ENCODE data around the gene SH3RF3.

Gene SH3RF3

GRCh38 chr2:109472331-109472959 lies 343.4 kb downstream of the SH3RF3 start:
- Histone ChIP-seq H3K9me3 (ENCODE audit: insufficient read depth, low read depth, low read length) (no peaks in the 10 kb centered on the region), H2AK5ac (ENCODE audit: low read length) (peak overlapping the region; percentile 55), H3K4me1 (ENCODE audit: control insufficient read depth in 1 of 2, insufficient read depth in 2 of 2, low read length in 2 of 2) (peaks cover 42 to 49% of the 10 kb centered on the region in 2 experiments), H3K36me3 (ENCODE audit: control insufficient read depth in 1 of 2, insufficient read depth in 2 of 2, low read length in 2 of 2) (no peaks in the 10 kb centered on the region), H3K27me3 (ENCODE audit: insufficient read depth, low read length) (no peaks in the 10 kb centered on the region), H4K12ac (ENCODE audit: low read depth, low read length) (no peak overlapping the region), H3K27ac (ENCODE audit: low read depth, low read length) (peak overlapping the region; percentile 94), H3K4me3 (ENCODE audit: low read depth, low read length) (no peak overlapping the region), H3K79me2 (ENCODE audit: control insufficient read depth, insufficient read depth, low read length, poor library complexity) (peaks cover 12% of the 10 kb centered on the region), H2BK12ac (ENCODE audit: low read length) (peak overlapping the region; percentile 63), H3K9ac (ENCODE audit: low read length) (no peak overlapping the region), H4K91ac (ENCODE audit: low read depth, low read length) (peak overlapping the region; percentile 95), H2BK120ac (ENCODE audit: insufficient read depth, low read length, poor library complexity) (peak overlapping the region; percentile 86), H3K18ac (ENCODE audit: low read length) (peak overlapping the region; percentile 73), H3K23ac (ENCODE audit: low read length) (no peak overlapping the region), H3K4me2 (ENCODE audit: low read length) (no peak overlapping the region), H2AFZ (ENCODE audit: insufficient read depth, low read length, poor library complexity) (no peak overlapping the region), H2BK5ac (ENCODE audit: low read depth, low read length, poor library complexity) (peak overlapping the region; percentile 79), H3K79me1 (ENCODE audit: low read length) (peaks cover 50% of the 10 kb centered on the region), H4K8ac (ENCODE audit: low read depth, low read length) (peak overlapping the region; percentile 75), H3K4ac (ENCODE audit: low read depth, low read length) (peak overlapping the region; percentile 31), H3K14ac (ENCODE audit: low read length) (peak overlapping the region; percentile 74)
- no peak for DNase-seq
- no CpG with 5 or more reads among the region's 14 CpGs for WGBS (ENCODE audit: extremely low coverage, insufficient coverage, insufficient read length)

GRCh38 chr2:109472974-109473373 lies 344.0 kb downstream of the SH3RF3 start:
- Histone ChIP-seq H3K4me3 (ENCODE audit: low read depth, low read length) (no peak overlapping the region), H3K36me3 (ENCODE audit: control insufficient read depth in 1 of 2, insufficient read depth in 2 of 2, low read length in 2 of 2) (no peaks in the 10 kb centered on the region), H3K18ac (ENCODE audit: low read length) (peak overlapping the region; percentile 43), H3K27ac (ENCODE audit: low read depth, low read length) (peak overlapping the region; percentile 94), H3K23ac (ENCODE audit: low read length) (no peak overlapping the region), H2AK5ac (ENCODE audit: low read length) (peak overlapping the region; percentile 34), H3K4me1 (ENCODE audit: control insufficient read depth in 1 of 2, insufficient read depth in 2 of 2, low read length in 2 of 2) (peaks cover 37 to 44% of the 10 kb centered on the region in 2 experiments), H4K91ac (ENCODE audit: low read depth, low read length) (peak overlapping the region; percentile 95), H3K14ac (ENCODE audit: low read length) (peak overlapping the region; percentile 65), H3K9me3 (ENCODE audit: insufficient read depth, low read depth, low read length) (no peaks in the 10 kb centered on the region), H3K9ac (ENCODE audit: low read length) (no peak overlapping the region), H3K4me2 (ENCODE audit: low read length) (no peak overlapping the region), H2BK12ac (ENCODE audit: low read length) (peak overlapping the region; percentile 78), H3K79me2 (ENCODE audit: control insufficient read depth, insufficient read depth, low read length, poor library complexity) (peaks cover 7% of the 10 kb centered on the region), H3K4ac (ENCODE audit: low read depth, low read length) (peak overlapping the region; percentile 30), H4K8ac (ENCODE audit: low read depth, low read length) (peak overlapping the region; percentile 51), H3K27me3 (ENCODE audit: insufficient read depth, low read length) (no peaks in the 10 kb centered on the region), H4K12ac (ENCODE audit: low read depth, low read length) (peak overlapping the region; percentile 11), H2AFZ (ENCODE audit: insufficient read depth, low read length, poor library complexity) (peak overlapping the region; percentile 12), H2BK5ac (ENCODE audit: low read depth, low read length, poor library complexity) (peak overlapping the region; percentile 90), H2BK120ac (ENCODE audit: insufficient read depth, low read length, poor library complexity) (peak overlapping the region; percentile 93), H3K79me1 (ENCODE audit: low read length) (peaks cover 45% of the 10 kb centered on the region)
- no peak for DNase-seq
- no CpG with 5 or more reads among the region's 10 CpGs for WGBS (ENCODE audit: extremely low coverage, insufficient coverage, insufficient read length)

GRCh38 chr2:109473616-109474318 lies 344.8 kb downstream of the SH3RF3 start:
- peak overlapping the region; percentile 33 for H3K4ac ChIP-seq (ENCODE audit: low read depth, low read length)
- no peak for DNase-seq
- peak overlapping the region; percentile 93 for H2BK120ac ChIP-seq (ENCODE audit: insufficient read depth, low read length, poor library complexity)
- H3K27me3 ChIP-seq (ENCODE audit: insufficient read depth, low read length) = no peaks in the 10 kb centered on the region
- no peaks in the 10 kb centered on the region for H3K9me3 ChIP-seq (ENCODE audit: insufficient read depth, low read depth, low read length)
- no peaks in the 10 kb centered on the region for H3K36me3 ChIP-seq (ENCODE audit: control insufficient read depth in 1 of 2, insufficient read depth in 2 of 2, low read length in 2 of 2)
- peak overlapping the region; percentile 94 for H3K27ac ChIP-seq (ENCODE audit: low read depth, low read length)
- peaks cover 6% of the 10 kb centered on the region for H3K79me2 ChIP-seq (ENCODE audit: control insufficient read depth, insufficient read depth, low read length, poor library complexity)
- peaks cover 33 to 39% of the 10 kb centered on the region in 2 experiments for H3K4me1 ChIP-seq (ENCODE audit: control insufficient read depth in 1 of 2, insufficient read depth in 2 of 2, low read length in 2 of 2)
- H2BK5ac ChIP-seq (ENCODE audit: low read depth, low read length, poor library complexity) = peak overlapping the region; percentile 90
- H3K9ac ChIP-seq (ENCODE audit: low read length) = no peak overlapping the region
- H3K4me3 ChIP-seq (ENCODE audit: low read depth, low read length) = no peak overlapping the region
- peak overlapping the region; percentile 34 for H2AK5ac ChIP-seq (ENCODE audit: low read length)
- no peak overlapping the region for H3K23ac ChIP-seq (ENCODE audit: low read length)
- WGBS (ENCODE audit: extremely low coverage, insufficient coverage, insufficient read length) = no CpG with 5 or more reads among the region's 12 CpGs
- peaks cover 40% of the 10 kb centered on the region for H3K79me1 ChIP-seq (ENCODE audit: low read length)
- peak overlapping the region; percentile 43 for H3K18ac ChIP-seq (ENCODE audit: low read length)
- peak overlapping the region; percentile 65 for H3K14ac ChIP-seq (ENCODE audit: low read length)
- peak overlapping the region; percentile 78 for H2BK12ac ChIP-seq (ENCODE audit: low read length)
- no peak overlapping the region for H3K4me2 ChIP-seq (ENCODE audit: low read length)
- H2AFZ ChIP-seq (ENCODE audit: insufficient read depth, low read length, poor library complexity) = no peak overlapping the region
- H4K91ac ChIP-seq (ENCODE audit: low read depth, low read length) = peak overlapping the region; percentile 95
- H4K12ac ChIP-seq (ENCODE audit: low read depth, low read length) = no peak overlapping the region
- H4K8ac ChIP-seq (ENCODE audit: low read depth, low read length) = peak overlapping the region; percentile 51

GRCh38 chr2:109474319-109474825 lies 345.4 kb downstream of the SH3RF3 start:
- Histone ChIP-seq H3K4me3 (ENCODE audit: low read depth, low read length) (no peak overlapping the region), H3K9me3 (ENCODE audit: insufficient read depth, low read depth, low read length) (no peaks in the 10 kb centered on the region), H3K9ac (ENCODE audit: low read length) (no peak overlapping the region), H2AFZ (ENCODE audit: insufficient read depth, low read length, poor library complexity) (no peak overlapping the region), H3K27ac (ENCODE audit: low read depth, low read length) (no peak overlapping the region), H3K4ac (ENCODE audit: low read depth, low read length) (no peak overlapping the region), H3K23ac (ENCODE audit: low read length) (no peak overlapping the region), H2AK5ac (ENCODE audit: low read length) (peak overlapping the region; percentile 40), H2BK120ac (ENCODE audit: insufficient read depth, low read length, poor library complexity) (peak overlapping the region; percentile 1), H4K91ac (ENCODE audit: low read depth, low read length) (peak overlapping the region; percentile 95), H3K79me1 (ENCODE audit: low read length) (peaks cover 35% of the 10 kb centered on the region), H3K27me3 (ENCODE audit: insufficient read depth, low read length) (no peaks in the 10 kb centered on the region), H2BK5ac (ENCODE audit: low read depth, low read length, poor library complexity) (no peak overlapping the region), H4K8ac (ENCODE audit: low read depth, low read length) (no peak overlapping the region), H4K12ac (ENCODE audit: low read depth, low read length) (no peak overlapping the region), H2BK12ac (ENCODE audit: low read length) (peak overlapping the region; percentile 78), H3K4me2 (ENCODE audit: low read length) (no peak overlapping the region), H3K18ac (ENCODE audit: low read length) (peak overlapping the region; percentile 49), H3K14ac (ENCODE audit: low read length) (peak overlapping the region; percentile 65), H3K79me2 (ENCODE audit: control insufficient read depth, insufficient read depth, low read length, poor library complexity) (peaks cover 4% of the 10 kb centered on the region), H3K4me1 (ENCODE audit: control insufficient read depth in 1 of 2, insufficient read depth in 2 of 2, low read length in 2 of 2) (peaks cover 27 to 33% of the 10 kb centered on the region in 2 experiments), H3K36me3 (ENCODE audit: control insufficient read depth in 1 of 2, insufficient read depth in 2 of 2, low read length in 2 of 2) (no peaks in the 10 kb centered on the region)
- DNase-seq = no peak
- no CpG with 5 or more reads among the region's 11 CpGs for WGBS (ENCODE audit: extremely low coverage, insufficient coverage, insufficient read length)

Data from trophoblast cell (in vitro differentiated cells and primary cell).